Trophoblast cell (in vitro differentiated cells and primary cell): ENCODE measurements around the gene RNF114.
A peak's percentile ranks its signal among the peaks of the same experiment; 100 is the strongest.

ENCODE experiments used
- DNase-seq, 2 donors: peaks; one replicate each; pipeline ENCODE4 v3.0.0-alpha.2; 2016
- H2AFZ ChIP-seq: 2 replicates; pipeline ENCODE4 v1.6.1; 2013; ENCODE audit warnings: low read length, moderate library complexity, mild to moderate bottlenecking; ENCODE audit not compliant: insufficient read depth, poor library complexity
- H2AK5ac ChIP-seq: 2 replicates; pipeline ENCODE4 v1.6.1; 2013; ENCODE audit warnings: mild to moderate bottlenecking, low read length
- H2BK120ac ChIP-seq: 2 replicates; pipeline ENCODE4 v1.6.1; 2013; ENCODE audit warnings: low read length, mild to moderate bottlenecking, moderate library complexity; ENCODE audit not compliant: insufficient read depth, poor library complexity
- H2BK12ac ChIP-seq: 2 replicates; pipeline ENCODE4 v1.6.1; 2013; ENCODE audit warnings: mild to moderate bottlenecking, low read length, moderate library complexity
- H2BK5ac ChIP-seq: 2 replicates; pipeline ENCODE4 v1.6.1; 2013; ENCODE audit warnings: low read length, low read depth, moderate library complexity, mild to moderate bottlenecking; ENCODE audit not compliant: poor library complexity
- H3K14ac ChIP-seq: 2 replicates; pipeline ENCODE4 v1.6.1; 2013; ENCODE audit warnings: mild to moderate bottlenecking, low read length
- H3K18ac ChIP-seq: 2 replicates; pipeline ENCODE4 v1.6.1; 2013; ENCODE audit warnings: mild to moderate bottlenecking, low read length
- H3K23ac ChIP-seq: 2 replicates; pipeline ENCODE4 v1.6.1; 2013; ENCODE audit warnings: low read length
- H3K27ac ChIP-seq: 2 replicates; pipeline ENCODE4 v1.5.1; 2013; ENCODE audit warnings: low read depth, mild to moderate bottlenecking, inconsistent platforms, low read length, moderate library complexity
- H3K27me3 ChIP-seq: 2 replicates; pipeline ENCODE4 v1.6.1; 2013; ENCODE audit warnings: inconsistent platforms, mild to moderate bottlenecking, low read length, moderate library complexity; ENCODE audit not compliant: insufficient read depth
- H3K36me3 ChIP-seq, 2 experiments: 1 replicate in 1 of 2; 2 replicates in 1 of 2; pipeline ENCODE4 v1.6.1; 2013; ENCODE audit warnings: low read length in 2 of 2, mild to moderate bottlenecking in 2 of 2, moderate library complexity in 1 of 2; ENCODE audit not compliant: insufficient read depth in 2 of 2, control insufficient read depth in 1 of 2
- H3K4ac ChIP-seq: 2 replicates; pipeline ENCODE4 v1.6.1; 2013; ENCODE audit warnings: low read depth, mild to moderate bottlenecking, low read length, moderate library complexity
- H3K4me1 ChIP-seq, 2 experiments: 1 replicate in 1 of 2; 2 replicates in 1 of 2; pipeline ENCODE4 v1.6.1; 2013; ENCODE audit warnings: low read length in 2 of 2, mild to moderate bottlenecking in 2 of 2, moderate library complexity in 1 of 2; ENCODE audit not compliant: insufficient read depth in 2 of 2, control insufficient read depth in 1 of 2
- H3K4me2 ChIP-seq: 2 replicates; pipeline ENCODE4 v1.6.1; 2013; ENCODE audit warnings: inconsistent platforms, mild to moderate bottlenecking, low read length, moderate library complexity
- H3K4me3 ChIP-seq: 2 replicates; pipeline ENCODE4 v1.5.1; 2013; ENCODE audit warnings: mild to moderate bottlenecking, low read depth, low read length, inconsistent platforms
- H3K79me1 ChIP-seq: one replicate; pipeline ENCODE4 v1.6.1; 2013; ENCODE audit warnings: low read length
- H3K79me2 ChIP-seq: 2 replicates; pipeline ENCODE4 v1.6.1; 2013; ENCODE audit warnings: low read length, mild to moderate bottlenecking; ENCODE audit not compliant: control insufficient read depth, insufficient read depth, poor library complexity
- H3K9ac ChIP-seq: 2 replicates; pipeline ENCODE4 v1.6.1; 2013; ENCODE audit warnings: mild to moderate bottlenecking, low read length
- H3K9me3 ChIP-seq: 2 replicates; pipeline ENCODE4 v1.6.1; 2013; ENCODE audit warnings: low read depth, mild to moderate bottlenecking, control low read depth, inconsistent platforms, low read length; ENCODE audit not compliant: insufficient read depth
- H4K12ac ChIP-seq: 2 replicates; pipeline ENCODE4 v1.6.1; 2013; ENCODE audit warnings: low read depth, mild to moderate bottlenecking, low read length, moderate library complexity
- H4K8ac ChIP-seq: 2 replicates; pipeline ENCODE4 v1.6.1; 2013; ENCODE audit warnings: low read depth, mild to moderate bottlenecking, low read length, moderate library complexity
- H4K91ac ChIP-seq: one replicate; pipeline ENCODE4 v1.6.1; 2013; ENCODE audit warnings: low read depth, mild to moderate bottlenecking, low read length, moderate library complexity
- WGBS: extraction: QIAGEN DNeasy Blood & Tissue Kit; methylation state at CpG from one replicate; pipeline ENCODE4 v1.1.7; 2013; ENCODE audit warnings: missing lambda C conversion rate; ENCODE audit not compliant: insufficient read length, insufficient coverage; ENCODE audit errors: extremely low coverage; 5-methylcytosine and 5-hydroxymethylcytosine counted together

Gene RNF114

GRCh38 chr20:49983123-49983847 lies 47.1 kb downstream of the RNF114 start:
- H3K36me3 ChIP-seq = peaks cover 42 to 44% of the 10 kb centered on the region in 2 experiments
- no peak overlapping the region for H2BK12ac ChIP-seq
- no CpG with 5 or more reads among the region's 24 CpGs for WGBS
- peaks cover 35 to 45% of the 10 kb centered on the region in 2 experiments for H3K4me1 ChIP-seq
- DNase-seq = peak in 1 of 2 donors; percentile 25
- H2AFZ ChIP-seq = no peak overlapping the region
- H2BK5ac ChIP-seq = peak overlapping the region; percentile 48
- peak overlapping the region; percentile 17 for H4K8ac ChIP-seq
- peak overlapping the region; percentile 23 for H3K18ac ChIP-seq
- peak overlapping the region; percentile 44 for H3K4ac ChIP-seq
- H3K27ac ChIP-seq = peak overlapping the region; percentile 0
- H3K23ac ChIP-seq = no peak overlapping the region
- no peak overlapping the region for H2BK120ac ChIP-seq
- no peak overlapping the region for H2AK5ac ChIP-seq
- H4K12ac ChIP-seq = no peak overlapping the region
- peak overlapping the region; percentile 8 for H4K91ac ChIP-seq
- H3K9me3 ChIP-seq = no peaks in the 10 kb centered on the region
- H3K4me2 ChIP-seq = peak overlapping the region; percentile 68
- H3K14ac ChIP-seq = peak overlapping the region; percentile 20
- H3K79me2 ChIP-seq = peaks cover 33% of the 10 kb centered on the region
- H3K79me1 ChIP-seq = peaks cover 33% of the 10 kb centered on the region
- H3K4me3 ChIP-seq = peak overlapping the region; percentile 82
- H3K27me3 ChIP-seq = no peaks in the 10 kb centered on the region
- peak overlapping the region; percentile 74 for H3K9ac ChIP-seq

- H3K9me3 ChIP-seq = no peaks in the 10 kb centered on the region
- H3K79me1 ChIP-seq = peaks cover 33% of the 10 kb centered on the region
- no peak overlapping the region for H3K27ac ChIP-seq
- H3K4me3 ChIP-seq = peak overlapping the region; percentile 82
- peak overlapping the region; percentile 68 for H3K4me2 ChIP-seq
- no peak overlapping the region for H2AK5ac ChIP-seq
- no peak overlapping the region for H4K8ac ChIP-seq
- H3K79me2 ChIP-seq = peaks cover 33% of the 10 kb centered on the region
- no peak overlapping the region for H2BK12ac ChIP-seq
- DNase-seq = peak in 1 of 2 donors; percentile 31
- H3K4ac ChIP-seq = peak overlapping the region; percentile 30
- H2BK120ac ChIP-seq = no peak overlapping the region
- H3K9ac ChIP-seq = peak overlapping the region; percentile 2
- H3K36me3 ChIP-seq = peaks cover 45 to 47% of the 10 kb centered on the region in 2 experiments
- H3K14ac ChIP-seq = peak overlapping the region; percentile 25
- no peak overlapping the region for H3K23ac ChIP-seq
- peaks cover 38 to 48% of the 10 kb centered on the region in 2 experiments for H3K4me1 ChIP-seq
- H3K27me3 ChIP-seq = no peaks in the 10 kb centered on the region
- peak overlapping the region; percentile 29 for H4K91ac ChIP-seq
- no peak overlapping the region for H2AFZ ChIP-seq
- no peak overlapping the region for H4K12ac ChIP-seq
- no CpG with 5 or more reads among the region's 18 CpGs for WGBS
- peak overlapping the region; percentile 27 for H3K18ac ChIP-seq
- H2BK5ac ChIP-seq = peak overlapping the region; percentile 48
Observed at GRCh38 chr20:49983848-49984408, 47.7 kb downstream of the RNF114 start.

GRCh38 chr20:49984426-49985153 lies 48.4 kb downstream of the RNF114 start:
- Histone ChIP-seq H3K27ac (no peak overlapping the region), H2BK5ac (no peak overlapping the region), H3K79me2 (peaks cover 33% of the 10 kb centered on the region), H2BK120ac (no peak overlapping the region), H3K4me2 (peak overlapping the region; percentile 68), H2AFZ (no peak overlapping the region), H3K9me3 (no peaks in the 10 kb centered on the region), H2AK5ac (peak overlapping the region; percentile 38), H3K4ac (peak overlapping the region; percentile 30), H3K36me3 (peaks cover 45 to 47% of the 10 kb centered on the region in 2 experiments), H3K4me1 (peaks cover 43 to 47% of the 10 kb centered on the region in 2 experiments), H3K14ac (peak overlapping the region; percentile 25), H4K12ac (no peak overlapping the region), H3K27me3 (no peaks in the 10 kb centered on the region), H3K9ac (peak overlapping the region; percentile 8), H3K4me3 (peak overlapping the region; percentile 82), H4K8ac (no peak overlapping the region), H2BK12ac (no peak overlapping the region), H4K91ac (peak overlapping the region; percentile 29), H3K79me1 (peaks cover 36% of the 10 kb centered on the region), H3K18ac (peak overlapping the region; percentile 27), H3K23ac (no peak overlapping the region)
- DNase-seq = no peak
- no CpG with 5 or more reads among the region's 13 CpGs for WGBS

- Histone ChIP-seq H3K4me1 (peaks cover 48 to 53% of the 10 kb centered on the region in 2 experiments), H2BK120ac (no peak overlapping the region), H3K36me3 (peaks cover 45 to 47% of the 10 kb centered on the region in 2 experiments), H3K18ac (no peak overlapping the region), H3K9me3 (no peaks in the 10 kb centered on the region), H3K27ac (no peak overlapping the region), H3K4me2 (peak overlapping the region; percentile 68), H4K91ac (no peak overlapping the region), H3K4ac (peak overlapping the region; percentile 63), H2AK5ac (no peak overlapping the region), H2AFZ (no peak overlapping the region), H2BK5ac (no peak overlapping the region), H3K79me2 (peaks cover 35% of the 10 kb centered on the region), H4K8ac (no peak overlapping the region), H3K27me3 (no peaks in the 10 kb centered on the region), H4K12ac (no peak overlapping the region), H3K14ac (no peak overlapping the region), H2BK12ac (no peak overlapping the region), H3K79me1 (peaks cover 42% of the 10 kb centered on the region), H3K23ac (no peak overlapping the region), H3K4me3 (peak overlapping the region; percentile 66), H3K9ac (peak overlapping the region; percentile 23)
- no peak for DNase-seq
- no CpG with 5 or more reads among the region's 6 CpGs for WGBS
Observed at GRCh38 chr20:49985157-49985556, 49.0 kb downstream of the RNF114 start.
